GM13976 (cell line): Measurements from ENCODE around the gene TMBIM4.

Experiments used
- DNase-seq: peaks from one replicate; pipeline ENCODE4 v3.0.0; 2012; ENCODE audit warnings: low spot score
- CTCF ChIP-seq: IDR thresholded peaks from 2 replicates; pipeline ENCODE4 v1.5.1; 2012; ENCODE audit warnings: borderline replicate concordance, mild to moderate bottlenecking; ENCODE audit not compliant: insufficient read depth; ENCODE audit errors: extremely low read depth, missing control alignments, control extremely low read depth
- in situ Hi-C: fragments of 300-500 bp; cut with MboI; formaldehyde crosslinking; loops from one replicate; pipeline ENCODE4 v1.12.0; 2022; ENCODE audit warnings: low sequenced_read_pairs, mixed read lengths, inconsistent platforms; ENCODE audit not compliant: unreplicated experiment

Gene TMBIM4

GRCh38 chr12:66129934-66130266 lies 39.9 kb downstream of the TMBIM4 start:
- DNase-seq, result no peak
- in situ Hi-C loops, result loop anchor here (25.0 kb wide), 2 partner anchors 282 to 557 kb away; partner anchors contain the start of gene GRIP1
- no peak for TF ChIP-seq CTCF

- DNase-seq, result no peak
- TF ChIP-seq CTCF, result no peak
- in situ Hi-C loops, result loop anchor here (25.0 kb wide), 2 partner anchors 285 to 560 kb away; partner anchors contain the start of gene GRIP1
Observed at GRCh38 chr12:66127650-66128049, 42.1 kb downstream of the TMBIM4 start.

DNA sequence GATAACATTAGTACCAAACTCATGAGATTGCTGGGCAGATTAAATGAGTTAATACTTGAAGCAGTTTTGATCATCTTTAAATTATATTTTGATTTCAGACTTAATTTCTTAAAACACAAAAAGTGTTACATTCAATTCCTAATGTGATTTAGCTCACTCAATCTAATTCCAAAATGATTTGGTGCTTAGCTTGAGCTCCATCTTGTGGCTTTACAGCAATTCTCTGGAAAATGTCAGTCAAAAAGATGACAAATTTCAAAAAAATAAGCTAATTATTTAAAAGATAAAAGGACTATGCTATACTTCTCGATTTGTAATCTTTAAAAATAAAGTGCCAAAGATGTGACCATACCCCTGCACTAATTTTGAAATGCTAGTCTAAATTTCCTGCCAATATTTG lies 49.3 kb downstream of the TMBIM4 start:
- TF ChIP-seq CTCF, result no peak
- no peak for DNase-seq
- in situ Hi-C loops, result loop anchor here (25.0 kb wide), 1 partner anchor 1233 kb away; no protein-coding TSS in a partner anchor

DNA sequence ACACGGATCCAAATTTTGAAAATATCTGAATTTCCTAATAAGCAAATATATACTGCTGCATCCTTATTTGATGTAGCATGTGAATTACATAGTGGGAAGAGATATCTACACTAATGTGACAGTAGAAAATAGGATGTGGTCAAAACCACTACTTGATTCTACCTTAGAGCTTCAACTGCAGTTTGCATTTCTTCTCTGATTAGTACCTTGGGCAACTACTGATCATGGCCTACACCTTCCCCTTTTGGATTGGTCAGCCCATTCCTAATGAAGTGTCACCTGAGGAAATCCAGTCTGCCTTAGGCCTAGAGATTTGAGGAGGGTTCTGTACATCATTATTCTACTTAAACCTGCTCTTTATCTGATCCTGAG lies 49.9 kb downstream of the TMBIM4 start:
- no peak for TF ChIP-seq CTCF
- in situ Hi-C loops, result loop anchor here (25.0 kb wide), 1 partner anchor 1233 kb away; no protein-coding TSS in a partner anchor
- no peak for DNase-seq

- TF ChIP-seq CTCF, result no peak
- in situ Hi-C loops, result loop anchor here (25.0 kb wide), 1 partner anchor 1232 kb away; no protein-coding TSS in a partner anchor
- DNase-seq, result no peak
Observed at GRCh38 chr12:66119229-66119869, 50.4 kb downstream of the TMBIM4 start.

DNA sequence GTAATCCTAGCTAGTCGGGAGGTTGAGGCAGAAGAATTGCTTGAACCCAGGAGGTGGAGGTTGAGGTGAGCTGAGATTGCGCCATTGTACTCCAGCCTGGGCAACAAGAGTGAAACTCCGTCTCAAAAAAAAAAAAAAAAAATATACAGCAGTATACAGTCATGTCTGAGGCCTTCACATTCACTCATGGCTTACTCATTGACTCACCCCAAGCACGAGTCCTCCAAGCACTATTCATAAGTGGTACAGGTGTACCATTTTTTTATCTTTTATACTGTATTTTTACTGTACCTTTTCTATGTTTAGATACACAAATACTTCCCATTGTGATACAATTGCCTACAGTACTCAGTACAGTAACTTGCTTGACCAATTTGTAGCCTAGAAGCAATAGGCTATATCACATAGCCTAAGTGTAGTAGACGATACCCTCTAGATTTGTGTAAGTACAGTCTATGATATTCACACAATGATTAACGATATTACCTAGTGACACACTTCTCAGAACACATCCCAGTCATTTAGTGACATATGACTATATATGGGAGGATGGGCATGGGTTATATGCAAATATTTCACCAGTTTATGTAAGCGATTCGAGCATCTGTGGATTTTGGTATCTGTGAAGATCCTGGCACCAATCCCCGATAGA lies 51.4 kb downstream of the TMBIM4 start:
- TF ChIP-seq CTCF, result no peak
- DNase-seq, result no peak
- in situ Hi-C loops, result loop anchor here (25.0 kb wide), 1 partner anchor 1231 kb away; no protein-coding TSS in a partner anchor
